ENCODE measurements around the gene UCK2. TPM values are rescaled to one million over a fixed set of nuclear protein-coding genes. Genes with fewer than 3 reads are reported as not detected.

UCK2 gene
- total RNA-seq, 1 donor from 2014 or later, result 62.4 TPM

DNA sequence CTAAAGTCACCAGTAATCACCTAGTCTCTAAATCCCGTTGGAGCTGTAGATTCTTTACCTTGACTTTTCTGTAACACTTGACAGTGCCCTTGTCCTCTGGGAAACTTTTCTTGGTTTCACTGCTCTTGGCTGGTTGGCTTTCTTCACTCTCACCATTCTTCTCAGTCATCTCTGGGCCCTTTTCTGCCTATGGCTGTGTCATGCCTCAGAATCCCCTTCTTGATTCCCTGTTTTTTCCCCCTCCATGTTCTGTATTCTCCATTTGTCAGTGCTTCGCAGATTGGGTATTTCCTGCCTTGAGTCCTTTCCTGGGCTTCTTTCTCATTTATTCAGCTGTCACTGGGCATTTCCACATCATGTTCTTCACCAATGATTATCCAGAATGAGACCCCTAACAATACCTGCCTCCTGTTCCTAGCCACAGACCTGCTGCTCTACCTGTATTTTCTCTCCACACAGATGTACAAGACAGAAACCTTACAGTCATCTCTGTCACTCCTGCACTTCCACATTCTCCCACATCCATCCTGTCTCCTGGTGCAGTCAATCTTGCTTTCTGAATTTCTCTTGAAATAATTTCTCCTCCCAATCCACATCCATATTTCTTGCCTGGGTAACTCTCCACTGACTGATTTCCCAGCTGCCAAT lies 14.7 kb downstream of the UCK2 start:
- TF ChIP-seq, protein P1, sequence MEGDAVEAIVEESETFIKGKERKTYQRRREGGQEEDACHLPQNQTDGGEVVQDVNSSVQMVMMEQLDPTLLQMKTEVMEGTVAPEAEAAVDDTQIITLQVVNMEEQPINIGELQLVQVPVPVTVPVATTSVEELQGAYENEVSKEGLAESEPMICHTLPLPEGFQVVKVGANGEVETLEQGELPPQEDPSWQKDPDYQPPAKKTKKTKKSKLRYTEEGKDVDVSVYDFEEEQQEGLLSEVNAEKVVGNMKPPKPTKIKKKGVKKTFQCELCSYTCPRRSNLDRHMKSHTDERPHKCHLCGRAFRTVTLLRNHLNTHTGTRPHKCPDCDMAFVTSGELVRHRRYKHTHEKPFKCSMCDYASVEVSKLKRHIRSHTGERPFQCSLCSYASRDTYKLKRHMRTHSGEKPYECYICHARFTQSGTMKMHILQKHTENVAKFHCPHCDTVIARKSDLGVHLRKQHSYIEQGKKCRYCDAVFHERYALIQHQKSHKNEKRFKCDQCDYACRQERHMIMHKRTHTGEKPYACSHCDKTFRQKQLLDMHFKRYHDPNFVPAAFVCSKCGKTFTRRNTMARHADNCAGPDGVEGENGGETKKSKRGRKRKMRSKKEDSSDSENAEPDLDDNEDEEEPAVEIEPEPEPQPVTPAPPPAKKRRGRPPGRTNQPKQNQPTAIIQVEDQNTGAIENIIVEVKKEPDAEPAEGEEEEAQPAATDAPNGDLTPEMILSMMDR (conservative IDR thresholded peaks at IDR 0.05; ENCODE audit: low read depth, low read length), result no peak
- no peak for DNase-seq (ENCODE audit: low read depth)
- H3K4me3 ChIP-seq (ENCODE audit: low read depth, low read length), result no peak overlapping the region

DNA sequence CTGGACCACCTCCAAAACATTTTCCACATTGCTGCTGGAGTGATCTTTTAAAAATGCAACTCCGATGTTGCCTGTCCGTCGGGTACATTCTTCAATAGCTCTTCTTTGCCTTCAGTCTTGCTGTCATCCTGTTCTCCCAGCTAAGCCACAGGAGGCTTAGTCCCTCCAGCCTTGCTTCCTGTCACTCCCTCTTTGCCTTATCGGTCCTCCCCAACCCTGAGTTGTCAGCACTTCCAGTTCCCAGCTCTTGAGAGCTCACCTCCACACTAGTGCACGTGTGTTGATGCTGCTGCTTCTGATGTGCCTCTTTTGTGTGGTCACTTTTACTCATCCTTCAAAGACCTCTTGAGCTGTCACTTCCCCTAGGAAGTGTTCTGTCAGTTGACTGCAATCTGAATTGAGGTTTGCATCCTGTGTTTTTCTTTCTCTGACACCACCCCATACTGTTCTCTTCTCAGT lies 15.3 kb downstream of the UCK2 start:
- no peak overlapping the region for H3K4me3 ChIP-seq (ENCODE audit: low read depth, low read length)
- TF ChIP-seq, protein P1 (conservative IDR thresholded peaks at IDR 0.05; ENCODE audit: low read depth, low read length), result no peak
- DNase-seq (ENCODE audit: low read depth), result no peak

GRCh38 chr1:165843304-165843703 lies 15.9 kb downstream of the UCK2 start:
- DNase-seq (ENCODE audit: low read depth), result no peak
- H3K4me3 ChIP-seq (ENCODE audit: low read depth, low read length), result no peak overlapping the region
- TF ChIP-seq, protein P1 (conservative IDR thresholded peaks at IDR 0.05; ENCODE audit: low read depth, low read length), result no peak

GRCh38 chr1:165844114-165844798 lies 16.8 kb downstream of the UCK2 start:
- H3K4me3 ChIP-seq (ENCODE audit: low read depth, low read length), result no peak overlapping the region
- TF ChIP-seq, protein P1 (conservative IDR thresholded peaks at IDR 0.05; ENCODE audit: low read depth, low read length), result no peak
- no peak for DNase-seq (ENCODE audit: low read depth)

GRCh38 chr1:165844933-165845332 lies 17.5 kb downstream of the UCK2 start:
- DNase-seq (ENCODE audit: low read depth), result no peak
- no peak overlapping the region for H3K4me3 ChIP-seq (ENCODE audit: low read depth, low read length)
- TF ChIP-seq, protein P1 (conservative IDR thresholded peaks at IDR 0.05; ENCODE audit: low read depth, low read length), result no peak

GRCh38 chr1:165845569-165845968 lies 18.2 kb downstream of the UCK2 start:
- H3K4me3 ChIP-seq (ENCODE audit: low read depth, low read length), result no peak overlapping the region
- DNase-seq (ENCODE audit: low read depth), result no peak

More at GRCh38 chr1:165845569-165845968, 18.2 kb downstream of the UCK2 start:
- TF ChIP-seq, protein P1 (conservative IDR thresholded peaks at IDR 0.05; ENCODE audit: low read depth, low read length), result no peak
